HG02759 (cell line): Measurements from ENCODE around the gene GPSM1.
"Not testable (repeated sequence)": the region's sequence is repeated elsewhere in the genome, so short reads cannot be mapped to it uniquely, and the experiment has no call there.

Source experiments
- ATAC-seq: cut with Tn5 transposase; IDR thresholded peaks from one replicate; pipeline ENCODE4 v1.9.1; 2021; ENCODE audit warnings: mild to moderate bottlenecking, moderate library complexity; ENCODE audit not compliant: unreplicated experiment

Gene GPSM1

DNA sequence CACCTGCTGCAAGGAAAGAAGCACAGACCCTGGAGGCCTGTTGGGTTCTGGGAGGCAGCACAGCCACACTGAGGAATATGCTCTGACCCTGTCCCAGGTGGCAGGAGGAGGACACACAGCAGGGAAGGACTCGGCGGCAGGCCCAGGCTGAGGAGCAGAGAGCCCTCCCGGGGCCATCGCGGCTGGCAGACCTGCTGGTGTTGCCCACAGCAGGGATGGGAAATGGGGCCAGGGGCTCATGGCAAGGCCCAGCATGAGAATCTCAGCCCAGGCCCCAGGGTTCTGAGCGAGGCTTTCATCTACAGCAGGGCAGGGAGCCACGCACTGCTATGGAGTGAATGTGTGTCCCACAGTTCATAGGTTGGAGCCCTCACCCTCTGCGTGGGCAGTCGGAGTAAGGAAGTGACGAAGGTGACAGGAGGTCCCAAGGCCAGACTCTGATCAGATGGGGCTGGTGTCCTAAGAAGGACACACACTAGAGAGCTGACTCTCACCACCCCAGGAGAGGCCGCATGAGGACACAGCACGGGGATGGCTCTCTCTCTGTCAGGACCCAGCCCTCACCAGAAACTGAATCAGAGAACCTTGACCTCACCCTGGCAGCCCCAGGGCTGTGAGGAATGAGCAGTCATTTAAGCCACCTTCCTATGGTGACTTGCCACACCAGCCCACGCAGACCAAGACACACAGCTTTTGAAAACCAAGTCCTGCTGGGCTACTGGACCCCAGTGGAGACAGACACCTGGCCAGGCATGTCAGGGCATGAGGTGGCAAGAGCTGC lies 10.3 kb upstream of the GPSM1 start:
- no peak for ATAC-seq

DNA sequence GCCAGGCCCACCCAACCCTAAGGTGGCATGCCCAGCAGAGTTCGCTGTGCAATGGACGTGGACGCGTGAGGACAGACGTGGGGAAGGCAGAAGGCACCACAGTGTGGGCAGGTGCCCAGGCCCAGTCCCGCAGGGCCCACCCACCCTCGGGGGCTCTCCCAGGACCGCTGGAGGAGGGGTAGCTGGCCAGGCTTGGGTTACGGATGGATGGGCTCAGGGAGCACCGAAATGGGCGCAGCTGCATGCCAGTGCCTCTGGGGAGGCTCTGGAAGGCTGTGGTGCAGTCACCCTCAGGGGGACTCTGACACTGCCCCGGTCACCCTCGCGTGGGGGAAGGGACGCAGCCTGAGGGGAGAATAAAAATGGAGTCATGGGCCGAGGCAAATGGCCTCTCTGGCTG lies 9.6 kb upstream of the GPSM1 start:
- no peak for ATAC-seq

- no peak for ATAC-seq
These were observed 9.1 kb upstream of the GPSM1 start for GRCh38 chr9:136318111-136318775.

DNA sequence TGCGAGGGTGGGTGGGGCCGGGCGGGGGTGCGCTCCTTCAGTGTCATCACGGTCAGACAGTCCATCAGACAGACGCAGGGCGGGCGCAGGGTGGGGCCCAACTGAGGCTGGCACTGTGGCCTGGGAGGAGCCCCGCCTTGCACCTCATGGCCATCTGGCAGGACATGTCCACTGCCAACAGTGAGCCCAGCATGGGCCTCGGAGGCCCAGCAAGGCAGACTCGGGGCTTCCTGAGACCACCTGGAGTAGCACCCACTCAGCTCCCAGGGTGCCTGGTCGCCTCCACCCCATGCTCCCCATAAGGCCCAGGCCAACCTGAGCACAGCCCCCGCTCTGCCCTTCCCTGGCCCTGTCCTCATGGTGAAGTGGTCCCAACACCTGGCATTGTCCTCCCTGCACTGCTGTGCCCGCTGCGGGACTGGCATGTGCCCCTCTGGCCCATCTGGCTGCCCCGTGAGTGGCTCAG lies 8.5 kb upstream of the GPSM1 start:
- no peak for ATAC-seq

DNA sequence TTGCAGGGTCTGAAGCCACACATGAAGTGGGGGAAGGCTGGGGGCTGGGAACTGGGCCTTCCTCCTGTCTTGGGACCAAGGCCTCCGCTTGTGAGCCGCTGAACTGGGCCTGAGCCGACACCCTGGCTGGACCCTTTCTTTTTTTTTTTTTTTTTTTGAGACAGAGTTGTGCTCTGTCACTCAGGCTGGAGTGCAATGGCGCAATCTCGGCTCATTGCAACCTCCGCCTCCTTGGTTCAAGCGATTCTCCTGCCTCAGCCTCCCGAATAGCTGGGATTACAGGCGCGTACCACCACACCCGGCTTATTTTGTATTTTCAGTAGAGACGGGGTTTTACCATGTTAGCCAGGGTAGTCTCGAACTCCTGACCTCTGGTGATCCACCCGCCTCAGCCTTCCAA lies 8.1 kb upstream of the GPSM1 start:
- ATAC-seq: not testable (repeated sequence)

DNA sequence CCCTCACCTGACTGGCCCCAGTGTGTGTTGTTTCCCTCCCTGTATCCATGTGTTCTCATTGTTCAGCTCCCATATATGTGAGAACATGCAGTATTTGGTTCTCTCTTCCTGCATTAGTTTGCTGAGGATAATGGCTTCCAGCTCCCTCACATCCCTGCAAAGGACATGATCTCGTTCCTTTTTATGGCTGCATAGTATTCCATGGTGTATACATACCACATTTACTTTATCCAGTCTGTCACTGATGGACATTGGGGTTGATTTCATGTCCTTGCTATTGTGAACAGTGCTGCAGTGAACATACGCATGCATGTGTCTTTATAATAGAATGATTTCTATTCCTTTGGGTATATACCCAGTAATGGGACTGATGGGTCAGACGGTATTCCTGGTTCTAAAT lies 7.4 kb upstream of the GPSM1 start:
- ATAC-seq: not testable (repeated sequence)

DNA sequence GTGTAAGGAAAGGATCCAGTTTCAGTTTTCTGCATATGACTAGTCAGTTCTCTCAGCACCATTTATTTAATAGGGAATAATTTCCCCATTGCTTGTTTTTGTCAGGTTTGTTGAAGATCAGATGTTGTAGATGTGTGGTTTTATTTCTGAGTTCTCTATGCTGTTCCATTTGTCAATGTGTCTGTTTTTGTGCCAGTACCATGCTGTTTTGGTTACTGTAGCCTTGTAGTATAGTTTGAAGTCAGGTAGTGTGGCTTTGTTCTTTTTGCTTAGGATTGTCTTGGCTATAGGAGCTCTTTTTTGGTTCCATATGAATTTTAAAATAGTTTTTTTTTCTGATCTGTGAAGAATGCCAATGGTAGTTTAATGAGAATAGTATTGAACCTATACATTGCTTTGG lies 6.4 kb upstream of the GPSM1 start:
- not testable (repeated sequence) for ATAC-seq

DNA sequence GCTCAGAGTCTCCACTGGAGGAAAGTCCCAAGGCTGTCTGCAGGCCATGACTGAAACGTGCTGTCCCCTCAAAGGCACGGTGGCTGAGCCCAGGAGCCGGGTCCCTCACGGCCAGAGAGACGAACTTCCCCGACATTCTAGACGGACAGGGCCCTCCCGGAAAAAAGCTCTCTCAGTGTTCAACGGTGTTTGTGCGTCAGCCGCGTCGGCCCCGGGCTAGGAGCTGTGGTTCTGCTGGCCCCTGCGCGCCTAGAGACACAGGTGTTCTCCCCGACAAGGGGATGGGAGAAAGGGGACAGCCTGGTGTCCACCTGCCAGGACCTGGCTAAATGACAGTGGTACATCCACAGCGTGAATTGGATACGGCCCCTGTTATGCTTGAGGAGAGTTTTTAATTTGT lies 5.8 kb upstream of the GPSM1 start:
- no peak for ATAC-seq

GRCh38 chr9:136322756-136323330 lies 4.5 kb upstream of the GPSM1 start:
- no peak for ATAC-seq

DNA sequence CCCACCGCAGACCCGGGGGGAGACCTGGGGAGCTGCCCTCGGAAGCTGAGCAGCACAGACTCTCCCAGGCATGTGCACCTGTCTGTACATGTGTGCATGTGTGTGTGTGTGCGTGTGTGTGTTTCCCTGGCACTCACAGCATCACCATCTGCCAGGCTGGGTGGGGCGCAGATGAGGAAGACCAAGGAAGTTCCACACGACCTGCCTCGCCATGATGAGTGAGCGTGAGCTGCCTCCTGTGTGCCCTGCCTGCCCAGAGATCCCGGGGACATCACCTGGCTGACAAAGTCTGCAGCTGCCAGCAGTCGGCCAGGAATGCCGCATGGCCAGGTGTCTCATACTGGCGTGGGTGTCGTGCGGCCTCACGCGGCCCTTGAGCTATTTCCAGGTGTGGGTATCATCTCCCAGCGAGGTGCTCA lies 4.0 kb upstream of the GPSM1 start:
- no peak for ATAC-seq

GRCh38 chr9:136324501-136325300 lies 2.6 kb upstream of the GPSM1 start:
- no peak for ATAC-seq

- ATAC-seq: no peak
These were observed 2.0 kb upstream of the GPSM1 start for GRCh38 chr9:136325358-136325757.

GRCh38 chr9:136326061-136326760 lies 1.1 kb upstream of the GPSM1 start:
- no peak for ATAC-seq

- no peak for ATAC-seq
These were observed 507 bp upstream of the GPSM1 start for GRCh38 chr9:136326761-136327303.

- ATAC-seq: no peak
These were observed 777 bp downstream of the GPSM1 start for GRCh38 chr9:136328011-136328621.

- no peak for ATAC-seq
These were observed 1.3 kb downstream of the GPSM1 start for GRCh38 chr9:136328622-136329041.

DNA sequence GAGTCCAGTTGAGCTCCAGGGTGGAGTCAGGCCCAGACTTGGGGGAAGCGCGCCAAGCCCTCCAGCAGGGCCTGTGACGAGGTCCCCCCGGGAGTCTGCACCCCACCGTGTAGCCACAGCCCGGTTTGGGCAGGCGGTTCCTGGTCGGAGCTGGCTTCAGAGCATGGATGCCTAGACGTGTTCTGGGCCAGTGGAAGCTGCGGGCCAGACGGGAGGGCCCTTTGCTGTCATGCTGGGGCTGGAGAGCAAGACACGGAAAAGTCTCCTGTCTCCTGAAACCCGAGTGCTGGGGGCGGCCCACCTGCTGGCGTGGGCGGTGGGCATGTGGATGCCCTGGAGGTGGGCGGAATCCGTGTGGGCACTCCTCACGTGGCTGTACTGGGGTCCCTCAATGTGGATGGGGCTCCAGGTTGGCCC lies 1.9 kb downstream of the GPSM1 start:
- ATAC-seq: no peak

- no peak for ATAC-seq
These were observed 2.5 kb downstream of the GPSM1 start for GRCh38 chr9:136329636-136330405.

- no peak for ATAC-seq
These were observed 3.2 kb downstream of the GPSM1 start for GRCh38 chr9:136330406-136330990.
